GM12878 (cell line): Measurements from ENCODE around the gene CLINT1. TPM values are rescaled to one million over a fixed set of nuclear protein-coding genes. Genes with fewer than 3 reads are reported as not detected.

Experiments used
- ATAC-seq: fragments of 200-7000 bp; cut with Tn5 transposase; 3 replicates; pipeline ENCODE4 v1.9.1; 2020; ENCODE audit warnings: mild to moderate bottlenecking, moderate library complexity
- BruUV-seq: library from RNA; stranded (reverse); fragments of 400-500 nt; replicated peaks from 2 replicates; lab custom pipeline; 2021; lab: Mats Ljungman, UMichigan
- CTCF ChIA-PET: fragments of 300-600 bp; sonication (Branson Sonifier 250); formaldehyde crosslinking; extraction: SDS; loops from one replicate; lab custom pipeline; 2021; ENCODE audit warnings: inconsistent platforms; lab: Yijun Ruan, JAX
- POLR2A ChIA-PET: fragments of 350-600 bp; formaldehyde crosslinking; extraction: SDS; loops from one replicate; lab custom pipeline; 2021; ENCODE audit warnings: inconsistent platforms; lab: Charles Lee
- RAD21 ChIA-PET: fragments of 300-600 bp; sonication (Branson Sonifier 250); formaldehyde crosslinking; loops from one replicate; lab custom pipeline; 2023; ENCODE audit warnings: antibody characterized with exemption; ENCODE audit not compliant: unreplicated experiment; lab: Charles Lee
- SMC1A ChIA-PET: fragments of 300-600 bp; sonication (Branson Sonifier 250); formaldehyde crosslinking; loops from one replicate; lab custom pipeline; 2023; ENCODE audit not compliant: unreplicated experiment, uncharacterized antibody; lab: Charles Lee
- DNase-seq: peaks from one replicate; pipeline ENCODE4 v3.0.0-alpha.2; 2011; ENCODE audit warnings: low read depth, low spot score
- FAIRE-seq: peaks from 3 replicates; lab custom pipeline; 2011; peaks lifted over from hg19 to GRCh38; lab: Jason Lieb, UNC
- H2AFZ ChIP-seq: 2 replicates; pipeline ENCODE4 v1.6.0; 2011; ENCODE audit warnings: low read depth, low read length, control low read depth; ENCODE audit not compliant: control insufficient read depth
- H3K27ac ChIP-seq: 2 replicates; pipeline ENCODE4 v1.5.1; 2011; ENCODE audit warnings: control low read depth; ENCODE audit not compliant: control insufficient read depth, insufficient read depth
- H3K27me3 ChIP-seq, 2 experiments: replicated peaks in 1 of 2; 2 replicates each; pipeline versions ENCODE4 v1.6.0 to v1.6.1; 2011; ENCODE audit warnings: low read length in 1 of 2; ENCODE audit not compliant: control insufficient read depth in 2 of 2, insufficient read depth in 2 of 2
- H3K36me3 ChIP-seq, 2 experiments: 2 replicates each; pipeline ENCODE4 v1.5.1; 2011; ENCODE audit warnings: low read length in 1 of 2; ENCODE audit not compliant: control insufficient read depth in 2 of 2, insufficient read depth in 2 of 2
- H3K4me1 ChIP-seq: 2 replicates; pipeline ENCODE4 v1.6.1; 2011; ENCODE audit warnings: mild to moderate bottlenecking, low read length, moderate library complexity, mixed read lengths; ENCODE audit not compliant: control insufficient read depth, insufficient read depth
- H3K4me2 ChIP-seq: 2 replicates; pipeline ENCODE4 v1.6.0; 2011; ENCODE audit warnings: control low read depth; ENCODE audit not compliant: control insufficient read depth, insufficient read depth
- H3K4me3 ChIP-seq: fragments of 200-600 bp; sonication (generic); 2 replicates; pipeline ENCODE4 v1.5.1; 2016
- H3K79me2 ChIP-seq: 2 replicates; pipeline ENCODE4 v1.6.0; 2011; ENCODE audit warnings: low read length; ENCODE audit not compliant: control insufficient read depth, insufficient read depth
- H3K9ac ChIP-seq: 2 replicates; pipeline ENCODE4 v1.8.0; 2011; ENCODE audit warnings: low read length, control low read depth, mixed read lengths; ENCODE audit not compliant: control insufficient read depth, insufficient read depth
- H3K9me3 ChIP-seq: replicated peaks from 3 replicates; pipeline ENCODE4 v1.5.1; 2011; ENCODE audit warnings: mild to moderate bottlenecking, low read length; ENCODE audit not compliant: control insufficient read depth, insufficient read depth
- H4K20me1 ChIP-seq: 2 replicates; pipeline ENCODE4 v1.6.0; 2011; ENCODE audit not compliant: control insufficient read depth, insufficient read depth
- BACH1 ChIP-seq: fragments of 450-650 bp; IDR thresholded peaks from 2 replicates; pipeline ENCODE4 v1.6.1; 2017; ENCODE audit warnings: mild to moderate bottlenecking, borderline replicate concordance
- BMI1 ChIP-seq: fragments of 450-650 bp; IDR thresholded peaks from 2 replicates; pipeline ENCODE4 v1.6.1; 2016; ENCODE audit warnings: mild to moderate bottlenecking, moderate library complexity, borderline replicate concordance
- GATAD2B ChIP-seq: fragments of 450-650 bp; conservative IDR thresholded peaks from 2 replicates; pipeline ENCODE4 v1.6.1; 2017; ENCODE audit warnings: low read depth, mild to moderate bottlenecking, moderate library complexity
- HSF1 ChIP-seq: fragments of 150-350 bp; IDR thresholded peaks from 2 replicates; pipeline ENCODE4 v1.6.1; 2014; ENCODE audit warnings: mild to moderate bottlenecking, low read depth, low read length
- NFIC ChIP-seq: IDR thresholded peaks from 2 replicates; pipeline ENCODE4 v1.6.1; 2012; ENCODE audit warnings: low read depth, mild to moderate bottlenecking, inconsistent platforms, low read length, moderate library complexity
- RELA ChIP-seq: fragments of 450-650 bp; IDR thresholded peaks from 2 replicates; pipeline ENCODE4 v1.8.0; 2014; ENCODE audit warnings: borderline replicate concordance; ENCODE audit not compliant: partially characterized antibody
- WGBS: methylation state at CpG from one replicate; pipeline ENCODE4 v1.1.6; 2016; ENCODE audit warnings: low lambda C conversion rate; ENCODE audit not compliant: insufficient replicate concordance, insufficient coverage; ENCODE audit errors: missing lambda C conversion rate; 5-methylcytosine and 5-hydroxymethylcytosine counted together
- in situ Hi-C: fragments of 300-500 bp; cut with MboI; formaldehyde crosslinking; loops from 9 replicates; pipeline ENCODE4 v1.14.3; 2018; ENCODE audit warnings: mixed read lengths
- intact Hi-C: fragments of 100-400 bp; cut with micrococcal nuclease; formaldehyde crosslinking; loops from one replicate; pipeline ENCODE4 v1.14.2; 2022; ENCODE audit not compliant: unreplicated experiment
- polyA plus RNA-seq, 11 experiments: library from polyadenylated mRNA; depleted of rRNA in 4 of 11; unstranded in 6 of 11; stranded (reverse) in 5 of 11; fragments of >200 nt; fragmentation: Nextera tagmentation in 4 of 11; fragmentation: Illumina TruSeq in 1 of 11; extraction: Ambion mirVana in 4 of 11; extraction: Trizol in 1 of 11; gene quantifications; 1 replicate in 1 of 11; 2 replicates in 10 of 11; pipeline versions ENCODE4 v1.2.1 to v1.2.3, GENCODE V29; 2011 to 2016; ENCODE audit warnings: inconsistent platforms in 2 of 11, missing spikeins in 2 of 11, low read depth in 1 of 11
- total RNA-seq, 4 experiments: library from RNA; depleted of rRNA in 3 of 4; stranded (reverse); fragments of >200 nt in 3 of 4; fragmentation: Illumina TruSeq in 1 of 4; extraction: Trizol in 1 of 4; gene quantifications; 2 replicates each; pipeline versions ENCODE4 v1.2.1 to v1.2.3, GENCODE V29; 2013 to 2021

The CLINT1 gene
- total and polyA plus RNA-seq, 10 of the 15 experiments (the other 5 are each of a cell fraction or from before 2014, with no cell fraction given), result 30.0 to 136 (median 105) TPM

DNA sequence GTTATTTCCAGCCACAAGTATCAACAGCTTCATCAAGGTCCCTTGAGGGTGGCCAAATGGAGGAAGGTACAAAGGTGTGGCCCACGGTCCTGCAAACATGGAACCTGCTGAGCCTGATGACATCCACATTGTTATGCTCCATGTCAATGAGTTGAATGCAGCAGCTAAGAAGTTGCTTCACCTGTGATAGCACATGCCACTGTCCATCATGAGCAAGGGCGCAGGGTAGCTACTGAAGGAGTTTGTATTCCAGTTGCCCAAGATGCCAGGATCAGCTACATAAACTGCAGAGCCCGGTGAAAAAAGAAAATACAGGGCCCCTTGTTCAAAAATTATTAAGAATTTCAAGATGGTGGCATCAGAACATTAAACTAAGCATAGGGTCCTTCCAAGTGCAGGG lies 91.3 kb downstream of the CLINT1 start (continued):
- TF ChIP-seq HSF1, result no peak

GRCh38 chr5:157766902-157767301 lies 92.0 kb downstream of the CLINT1 start:
- no peak overlapping the region for H3K4me3 ChIP-seq
- intact Hi-C loops (no loop called here), in situ Hi-C loops (loop anchor here (10.0 kb wide), 1 partner anchor 1368 kb away; no protein-coding TSS in a partner anchor)
- no peak for FAIRE-seq
- no peaks in the 10 kb centered on the region for H3K4me1 ChIP-seq
- no peak for DNase-seq
- H4K20me1 ChIP-seq, result peaks cover 2% of the 10 kb centered on the region; the same call in 1 of the 2 replicates
- ChIA-PET RAD21 (no interaction called here), CTCF (interaction anchor here (0.8 to 2.1 kb wide), 3 partner anchors 8 to 24 kb away, joined by 3 to 9 read pairs (median 4); no protein-coding TSS in a partner anchor), POLR2A (no interaction called here), SMC1A (no interaction called here)
- H2AFZ ChIP-seq, result no peak overlapping the region
- H3K36me3 ChIP-seq, result no peaks in the 10 kb centered on the region
- ATAC-seq, result no peak
- TF ChIP-seq GATAD2B (no peak), BACH1 (no peak), RELA (no peak), BMI1 (no peak), NFIC (no peak)
- no TSS peak for BruUV-seq
- H3K27me3 ChIP-seq, result no peaks in the 10 kb centered on the region
- H3K27ac ChIP-seq, result no peak overlapping the region
- H3K4me2 ChIP-seq, result no peak overlapping the region
- H3K79me2 ChIP-seq, result no peaks in the 10 kb centered on the region
- H3K9me3 ChIP-seq, result no peaks in the 10 kb centered on the region
- WGBS, result 20% methylated on average over 1 of the region's 1 CpG
- no peak overlapping the region for H3K9ac ChIP-seq
